HepG2 (cell line): Measurements from ENCODE around the gene TNP2. TPM values are rescaled to one million over a fixed set of nuclear protein-coding genes. Genes with fewer than 3 reads are reported as not detected.

Experiments used
- CENPX ChIP-seq: sonication (generic); formaldehyde crosslinking; IDR thresholded peaks from 2 replicates; pipeline ENCODE4 v1.9.0; 2021; ENCODE audit warnings: mild to moderate bottlenecking, missing genetic modification reagents, moderate library complexity
- FOXO1 ChIP-seq: sonication (generic); formaldehyde crosslinking; IDR thresholded peaks from 2 replicates; pipeline ENCODE4 v1.4.0; 2020; ENCODE audit warnings: missing genetic modification reagents
- GATA4 ChIP-seq: sonication (generic); IDR thresholded peaks from 2 replicates; pipeline ENCODE4 v1.6.1; 2016; ENCODE audit warnings: antibody characterized with exemption, low read depth, borderline replicate concordance
- JDP2 ChIP-seq: sonication (generic); formaldehyde crosslinking; IDR thresholded peaks from 2 replicates; pipeline ENCODE4 v1.8.1; 2022; ENCODE audit warnings: missing genetic modification reagents, borderline replicate concordance
- MEIS1 ChIP-seq: sonication (generic); formaldehyde crosslinking; IDR thresholded peaks from 2 replicates; pipeline ENCODE4 v1.9.0; 2021; ENCODE audit warnings: mild to moderate bottlenecking, missing genetic modification reagents, moderate library complexity, borderline replicate concordance
- MIXL1 ChIP-seq: IDR thresholded peaks from 2 replicates; pipeline ENCODE4 v1.6.1; 2016
- NR2C2 ChIP-seq: sonication (generic); formaldehyde crosslinking; IDR thresholded peaks from 2 replicates; pipeline ENCODE4 v1.4.0; 2020; ENCODE audit warnings: missing genetic modification reagents, mild to moderate bottlenecking, moderate library complexity, borderline replicate concordance
- SIX1 ChIP-seq: sonication (generic); formaldehyde crosslinking; IDR thresholded peaks from 2 replicates; pipeline ENCODE4 v1.4.0; 2020; ENCODE audit warnings: missing genetic modification reagents, borderline replicate concordance
- SOX5 ChIP-seq: IDR thresholded peaks from 2 replicates; pipeline ENCODE4 v1.6.1; 2016; ENCODE audit warnings: borderline replicate concordance
- ZC3H13 ChIP-seq: sonication (generic); formaldehyde crosslinking; IDR thresholded peaks from 2 replicates; pipeline ENCODE4 v1.8.1; 2023; ENCODE audit warnings: mild to moderate bottlenecking, missing genetic modification reagents, moderate library complexity
- ZNF30 ChIP-seq: sonication (generic); formaldehyde crosslinking; IDR thresholded peaks from 2 replicates; pipeline ENCODE4 v1.5.0; 2020; ENCODE audit warnings: mild to moderate bottlenecking, missing genetic modification reagents
- ZNF343 ChIP-seq: sonication (generic); formaldehyde crosslinking; IDR thresholded peaks from 2 replicates; pipeline ENCODE4 v1.4.0; 2020; ENCODE audit warnings: mild to moderate bottlenecking, missing genetic modification reagents
- ZNF496 ChIP-seq: sonication (generic); formaldehyde crosslinking; IDR thresholded peaks from 2 replicates; pipeline ENCODE4 v1.8.1; 2023; ENCODE audit warnings: mild to moderate bottlenecking, moderate library complexity, missing genetic modification reagents; ENCODE audit not compliant: insufficient replicate concordance
- ZNF619 ChIP-seq: sonication (generic); formaldehyde crosslinking; IDR thresholded peaks from 2 replicates; pipeline ENCODE4 v1.4.0; 2020; ENCODE audit warnings: mild to moderate bottlenecking, missing genetic modification reagents
- ZNF841 ChIP-seq: sonication (generic); formaldehyde crosslinking; IDR thresholded peaks from 2 replicates; pipeline ENCODE4 v1.8.1; 2023; ENCODE audit warnings: missing genetic modification reagents, borderline replicate concordance
- ZSCAN12 ChIP-seq: sonication (generic); formaldehyde crosslinking; IDR thresholded peaks from 2 replicates; pipeline ENCODE4 v1.9.0; 2021; ENCODE audit warnings: mild to moderate bottlenecking, missing genetic modification reagents
- polyA plus RNA-seq, 8 experiments: library from polyadenylated mRNA; depleted of rRNA in 3 of 8; stranded (reverse) in 7 of 8; unstranded in 1 of 8; fragments of >200 nt; fragmentation: Illumina TruSeq in 4 of 8; extraction: Trizol in 4 of 8; gene quantifications; 2 replicates each; pipeline versions ENCODE4 v1.2.1 to v1.2.3, GENCODE V29; 2011 to 2016; ENCODE audit warnings: low read depth in 4 of 8, missing spikeins in 1 of 8, mixed read lengths in 1 of 8; ENCODE audit not compliant: insufficient read depth in 1 of 8
- total RNA-seq, 5 experiments: library from RNA; depleted of rRNA; stranded (reverse); fragments of >200 nt; fragmentation: Illumina TruSeq; extraction: Trizol; gene quantifications; 2 replicates each; pipeline ENCODE4 v1.2.3, GENCODE V29; 2016; ENCODE audit warnings: low read depth in 1 of 5
- TF ChIP-seq, protein P1 (sequence below): sonication (generic); formaldehyde crosslinking; IDR thresholded peaks from 2 replicates; pipeline ENCODE4 v1.4.0; 2020; ENCODE audit warnings: missing genetic modification reagents
- TF ChIP-seq, protein P2 (sequence below): sonication (generic); formaldehyde crosslinking; IDR thresholded peaks from 2 replicates; pipeline ENCODE4 v1.8.1; 2023; ENCODE audit warnings: mild to moderate bottlenecking, missing genetic modification reagents, borderline replicate concordance
- TF ChIP-seq, protein P3 (sequence below): IDR thresholded peaks from 2 replicates; pipeline ENCODE4 v1.6.1; 2016; ENCODE audit warnings: low read depth, borderline replicate concordance
- TF ChIP-seq, protein P4 (sequence below): sonication (generic); formaldehyde crosslinking; IDR thresholded peaks from 2 replicates; pipeline ENCODE4 v1.8.0; 2022; ENCODE audit warnings: low read depth, missing genetic modification reagents
- TF ChIP-seq, protein P5 (sequence below), 2 experiments: sonication (generic) in 1 of 2; formaldehyde crosslinking in 1 of 2; IDR thresholded peaks; 2 replicates each; pipeline versions ENCODE4 v1.4.0 to v1.6.1; 2018 to 2020; ENCODE audit warnings: missing genetic modification reagents in 2 of 2, borderline replicate concordance in 1 of 2, low read depth in 1 of 2, mild to moderate bottlenecking in 1 of 2, missing biosample characterization in 1 of 2
- TF ChIP-seq, protein P6 (sequence below): sonication (generic); formaldehyde crosslinking; IDR thresholded peaks from 2 replicates; pipeline ENCODE4 v1.8.1; 2023; ENCODE audit warnings: mild to moderate bottlenecking, moderate library complexity, missing genetic modification reagents

The TNP2 gene
- total and polyA plus RNA-seq, 2 of the 13 experiments (the other 11 are each of a cell fraction or from before 2014, with no cell fraction given), result not detected

DNA sequence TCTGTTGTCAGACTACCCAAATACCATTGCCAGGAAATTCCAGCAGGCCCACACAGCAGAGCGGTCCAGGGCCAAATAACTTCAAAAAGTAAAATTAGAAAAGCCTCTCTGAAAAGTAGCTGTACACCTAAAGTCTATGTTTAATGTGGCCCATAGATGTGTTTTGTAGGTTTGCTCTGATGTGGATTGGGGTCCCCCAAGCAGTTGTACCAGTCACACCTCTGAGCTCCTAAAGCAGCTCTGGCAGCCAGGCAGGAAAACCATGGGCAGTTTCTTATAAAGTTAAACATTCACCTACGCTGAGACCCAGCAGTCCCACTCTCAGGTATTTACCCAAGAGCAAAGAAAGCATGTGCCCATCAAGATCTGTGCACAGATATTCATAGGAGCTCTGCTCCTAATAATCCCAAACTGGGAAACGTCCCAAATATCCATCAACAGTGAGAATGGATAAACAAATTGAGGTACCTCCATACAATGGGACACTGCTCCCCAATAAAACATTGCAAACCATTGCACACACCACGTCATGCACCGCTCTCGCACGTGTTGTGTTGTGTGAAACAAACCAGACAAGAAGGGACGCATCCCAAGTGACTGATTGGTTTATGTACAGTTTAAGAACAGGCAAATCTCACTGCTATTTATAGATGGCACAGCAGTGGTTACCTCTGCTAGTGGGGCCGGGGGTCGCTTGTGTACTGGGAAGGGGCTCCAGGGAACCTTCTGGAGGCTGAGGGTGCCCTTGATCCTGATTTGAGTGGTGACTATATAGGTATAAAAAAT, 27.8 kb upstream of the TNP2 start (continued):
- TF ChIP-seq, protein P1, sequence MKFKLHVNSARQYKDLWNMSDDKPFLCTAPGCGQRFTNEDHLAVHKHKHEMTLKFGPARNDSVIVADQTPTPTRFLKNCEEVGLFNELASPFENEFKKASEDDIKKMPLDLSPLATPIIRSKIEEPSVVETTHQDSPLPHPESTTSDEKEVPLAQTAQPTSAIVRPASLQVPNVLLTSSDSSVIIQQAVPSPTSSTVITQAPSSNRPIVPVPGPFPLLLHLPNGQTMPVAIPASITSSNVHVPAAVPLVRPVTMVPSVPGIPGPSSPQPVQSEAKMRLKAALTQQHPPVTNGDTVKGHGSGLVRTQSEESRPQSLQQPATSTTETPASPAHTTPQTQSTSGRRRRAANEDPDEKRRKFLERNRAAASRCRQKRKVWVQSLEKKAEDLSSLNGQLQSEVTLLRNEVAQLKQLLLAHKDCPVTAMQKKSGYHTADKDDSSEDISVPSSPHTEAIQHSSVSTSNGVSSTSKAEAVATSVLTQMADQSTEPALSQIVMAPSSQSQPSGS (CRISPR knock-in tag), result peak; percentile 36
- TF ChIP-seq, protein P2, sequence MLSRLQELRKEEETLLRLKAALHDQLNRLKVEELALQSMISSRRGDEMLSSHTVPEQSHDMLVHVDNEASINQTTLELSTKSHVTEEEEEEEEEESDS (CRISPR knock-in tag), result no peak
- peak; percentile 66; the same call in 1 of the 2 replicates for TF ChIP-seq ZNF619 (CRISPR knock-in tag)
- TF ChIP-seq, protein P3, sequence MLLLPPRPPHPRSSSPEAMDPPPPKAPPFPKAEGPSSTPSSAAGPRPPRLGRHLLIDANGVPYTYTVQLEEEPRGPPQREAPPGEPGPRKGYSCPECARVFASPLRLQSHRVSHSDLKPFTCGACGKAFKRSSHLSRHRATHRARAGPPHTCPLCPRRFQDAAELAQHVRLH (CRISPR knock-in tag), result peak; percentile 59; the same call in 1 of the 2 replicates
- no peak for TF ChIP-seq ZNF343 (CRISPR knock-in tag)
- TF ChIP-seq SOX5 (CRISPR knock-in tag), result peak; percentile 72
- TF ChIP-seq, protein P4, sequence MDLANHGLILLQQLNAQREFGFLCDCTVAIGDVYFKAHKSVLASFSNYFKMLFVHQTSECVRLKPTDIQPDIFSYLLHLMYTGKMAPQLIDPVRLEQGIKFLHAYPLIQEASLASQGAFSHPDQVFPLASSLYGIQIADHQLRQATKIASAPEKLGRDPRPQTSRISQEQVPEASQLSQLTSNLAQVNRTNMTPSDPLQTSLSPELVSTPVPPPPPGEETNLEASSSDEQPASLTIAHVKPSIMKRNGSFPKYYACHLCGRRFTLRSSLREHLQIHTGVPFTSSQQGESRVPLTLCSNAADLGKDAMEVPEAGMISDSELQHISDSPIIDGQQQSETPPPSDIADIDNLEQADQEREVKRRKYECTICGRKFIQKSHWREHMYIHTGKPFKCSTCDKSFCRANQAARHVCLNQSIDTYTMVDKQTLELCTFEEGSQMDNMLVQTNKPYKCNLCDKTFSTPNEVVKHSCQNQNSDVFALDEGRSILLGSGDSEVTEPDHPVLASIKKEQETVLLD (CRISPR knock-in tag), result no peak; the same call in 1 of the 2 replicates
- peak; percentile 53; the same call in 1 of the 2 replicates for TF ChIP-seq FOXO1 (CRISPR knock-in tag)
- TF ChIP-seq ZNF496 (CRISPR knock-in tag), result no peak
- TF ChIP-seq CENPX (CRISPR knock-in tag), result no peak
- TF ChIP-seq JDP2 (CRISPR knock-in tag), result no peak
- 0 out of 2 replicates have a peak, but pooled peaks have one; percentile 20 for TF ChIP-seq ZC3H13
- TF ChIP-seq ZNF841 (CRISPR knock-in tag), result no peak
- TF ChIP-seq GATA4, result peak; percentile 75; the same call in 1 of the 2 replicates
- TF ChIP-seq MEIS1 (CRISPR knock-in tag), result peak; percentile 85; the same call in 1 of the 2 replicates
- TF ChIP-seq SIX1 (CRISPR knock-in tag), result 0 out of 2 replicates have a peak, but pooled peaks have one; percentile 54
- peak; percentile 56; the same call in 1 of the 2 replicates for TF ChIP-seq NR2C2 (CRISPR knock-in tag)
- TF ChIP-seq, protein P5, sequence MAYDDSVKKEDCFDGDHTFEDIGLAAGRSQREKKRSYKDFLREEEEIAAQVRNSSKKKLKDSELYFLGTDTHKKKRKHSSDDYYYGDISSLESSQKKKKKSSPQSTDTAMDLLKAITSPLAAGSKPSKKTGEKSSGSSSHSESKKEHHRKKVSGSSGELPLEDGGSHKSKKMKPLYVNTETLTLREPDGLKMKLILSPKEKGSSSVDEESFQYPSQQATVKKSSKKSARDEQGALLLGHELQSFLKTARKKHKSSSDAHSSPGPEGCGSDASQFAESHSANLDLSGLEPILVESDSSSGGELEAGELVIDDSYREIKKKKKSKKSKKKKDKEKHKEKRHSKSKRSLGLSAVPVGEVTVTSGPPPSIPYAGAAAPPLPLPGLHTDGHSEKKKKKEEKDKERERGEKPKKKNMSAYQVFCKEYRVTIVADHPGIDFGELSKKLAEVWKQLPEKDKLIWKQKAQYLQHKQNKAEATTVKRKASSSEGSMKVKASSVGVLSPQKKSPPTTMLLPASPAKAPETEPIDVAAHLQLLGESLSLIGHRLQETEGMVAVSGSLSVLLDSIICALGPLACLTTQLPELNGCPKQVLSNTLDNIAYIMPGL (CRISPR knock-in tag; IDR thresholded peaks at IDR 0.05; ENCODE audit: borderline replicate concordance in 1 of 2, low read depth in 1 of 2), result peak in 1 of 2 experiments; percentile 80; a peak in 2 of 4 replicates
- TF ChIP-seq, protein P6, sequence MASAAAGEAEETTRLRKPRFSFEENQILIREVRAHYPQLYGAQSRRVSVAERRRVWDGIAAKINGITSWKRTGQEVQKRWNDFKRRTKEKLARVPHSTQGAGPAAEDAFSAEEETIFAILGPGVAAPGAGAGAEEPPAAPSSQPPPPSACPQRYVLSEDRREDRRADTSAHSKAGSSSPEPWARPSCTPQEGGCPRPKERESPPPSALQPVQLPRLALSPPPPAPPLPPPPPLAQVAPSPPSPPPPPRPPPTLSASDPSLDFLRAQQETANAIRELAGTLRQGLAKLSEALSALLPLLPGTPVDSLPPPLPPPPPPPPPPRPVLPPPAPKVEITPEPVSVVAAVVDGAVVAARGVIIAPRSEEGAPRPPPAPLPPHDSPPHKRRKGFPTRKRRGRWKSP, result no peak; the same call in 1 of the 2 replicates
- no peak for TF ChIP-seq ZNF30 (CRISPR knock-in tag)
- 0 out of 2 replicates have a peak, but pooled peaks have one; percentile 44 for TF ChIP-seq ZSCAN12 (CRISPR knock-in tag)
- TF ChIP-seq MIXL1 (CRISPR knock-in tag), result peak; percentile 70
